OCI-LY1 (cell line): ENCODE results near the gene ELFN2.

Experiments
- H2AFZ ChIP-seq: fragments of 200-600 bp; sonication (generic), shearing (Covaris generic); 2 replicates; pipeline ENCODE4 v1.6.0; 2014; ENCODE audit warnings: antibody characterized with exemption, mild to moderate bottlenecking, low read length
- H3F3A ChIP-seq: fragments of 200-600 bp; sonication (generic), shearing (Covaris generic); 2 replicates; pipeline ENCODE4 v1.6.0; 2014; ENCODE audit warnings: mild to moderate bottlenecking, antibody characterized with exemption, low read length, moderate library complexity; ENCODE audit not compliant: insufficient read depth
- H3K27ac ChIP-seq: fragments of 200-600 bp; sonication (generic); 2 replicates; pipeline ENCODE4 v1.5.1; 2014; ENCODE audit warnings: low read length, mixed run types, mild to moderate bottlenecking, low read depth; ENCODE audit not compliant: poor library complexity, severe bottlenecking
- H3K27me3 ChIP-seq: fragments of 200-600 bp; sonication (generic); 2 replicates; pipeline ENCODE4 v1.6.0; 2014; ENCODE audit warnings: antibody characterized with exemption, mild to moderate bottlenecking, low read length, moderate library complexity; ENCODE audit not compliant: insufficient read depth
- H3K36me3 ChIP-seq: fragments of 200-600 bp; sonication (generic); 2 replicates; pipeline ENCODE4 v1.6.1; 2014; ENCODE audit warnings: mild to moderate bottlenecking, antibody characterized with exemption, low read length, moderate library complexity, mixed read lengths; ENCODE audit not compliant: insufficient read depth
- H3K4me1 ChIP-seq: fragments of 200-600 bp; sonication (generic); 2 replicates; pipeline ENCODE4 v1.5.1; 2014; ENCODE audit warnings: mild to moderate bottlenecking, low read length, moderate library complexity; ENCODE audit not compliant: insufficient read depth, severe bottlenecking
- H3K4me2 ChIP-seq: fragments of 200-600 bp; sonication (generic), shearing (Covaris generic); 2 replicates; pipeline ENCODE4 v1.6.1; 2014; ENCODE audit warnings: low read length
- H3K4me3 ChIP-seq: fragments of 200-600 bp; sonication (generic); 2 replicates; pipeline ENCODE4 v1.5.1; 2014; ENCODE audit warnings: low read length, low read depth, mild to moderate bottlenecking, mixed read lengths; ENCODE audit not compliant: poor library complexity, severe bottlenecking
- H3K79me2 ChIP-seq: fragments of 200-600 bp; shearing (Covaris generic); 2 replicates; pipeline ENCODE4 v1.6.1; 2016; ENCODE audit warnings: mixed run types, low read length, mixed read lengths; ENCODE audit not compliant: insufficient read depth
- H3K9ac ChIP-seq: fragments of 200-600 bp; sonication (generic), shearing (Covaris generic); 2 replicates; pipeline ENCODE4 v1.6.1; 2014; ENCODE audit warnings: mild to moderate bottlenecking, low read length, mixed read lengths
- H3K9me2 ChIP-seq: fragments of 200-600 bp; sonication (generic), shearing (Covaris generic); 2 replicates; pipeline ENCODE4 v1.6.1; 2014; ENCODE audit warnings: low read depth, mild to moderate bottlenecking, low read length, mixed read lengths
- H3K9me3 ChIP-seq: fragments of 200-600 bp; shearing (Covaris generic); 2 replicates; pipeline ENCODE4 v1.6.1; 2014; ENCODE audit warnings: low read length, mixed read lengths
- H4K20me1 ChIP-seq: fragments of 200-600 bp; sonication (generic), shearing (Covaris generic); 2 replicates; pipeline ENCODE4 v1.6.0; 2016; ENCODE audit warnings: mild to moderate bottlenecking, low read length; ENCODE audit not compliant: insufficient read depth
- CTCF ChIP-seq: fragments of 200-600 bp; sonication (generic), shearing (Covaris generic); IDR thresholded peaks from 2 replicates; pipeline ENCODE4 v1.5.1; 2017; ENCODE audit warnings: mild to moderate bottlenecking, antibody characterized with exemption, low read length, moderate library complexity, mixed read lengths
- EZH2 ChIP-seq: fragments of 200-600 bp; sonication (generic), shearing (Covaris generic); IDR thresholded peaks from 2 replicates; pipeline ENCODE4 v1.8.0; 2017; ENCODE audit warnings: borderline replicate concordance, mixed run types, mild to moderate bottlenecking, antibody characterized with exemption, low read length, moderate library complexity, mixed read lengths

ELFN2 gene

GRCh38 chr22:37388538-37388937, 38.7 kb downstream of the ELFN2 start:
- Histone ChIP-seq H3K27ac (no peak overlapping the region), H2AFZ (no peak overlapping the region), H3K4me3 (no peak overlapping the region), H3K9me2 (no peaks in the 10 kb centered on the region), H3K27me3 (peaks cover 18% of the 10 kb centered on the region; the same call in 1 of the 2 replicates), H3K4me2 (no peak overlapping the region), H3K9ac (no peak overlapping the region), H3F3A (no peaks in the 10 kb centered on the region), H3K9me3 (no peaks in the 10 kb centered on the region), H3K4me1 (no peaks in the 10 kb centered on the region), H3K36me3 (no peaks in the 10 kb centered on the region), H3K79me2 (no peaks in the 10 kb centered on the region), H4K20me1 (no peaks in the 10 kb centered on the region)
- TF ChIP-seq CTCF (no peak), EZH2 (no peak)

GRCh38 chr22:37387793-37388192, 39.5 kb downstream of the ELFN2 start:
- Histone ChIP-seq H3K27me3 (peaks cover 18% of the 10 kb centered on the region; the same call in 1 of the 2 replicates), H4K20me1 (no peaks in the 10 kb centered on the region), H3K27ac (no peak overlapping the region), H3K36me3 (no peaks in the 10 kb centered on the region), H2AFZ (no peak overlapping the region), H3F3A (no peaks in the 10 kb centered on the region), H3K4me1 (no peaks in the 10 kb centered on the region), H3K79me2 (no peaks in the 10 kb centered on the region), H3K9me2 (no peaks in the 10 kb centered on the region), H3K4me3 (no peak overlapping the region), H3K9me3 (no peaks in the 10 kb centered on the region), H3K4me2 (no peak overlapping the region), H3K9ac (no peak overlapping the region)
- no peak for TF ChIP-seq EZH2
- no peak for TF ChIP-seq CTCF

GRCh38 chr22:37386441-37386840, 40.8 kb downstream of the ELFN2 start:
- Histone ChIP-seq H3K4me2 (no peak overlapping the region), H3F3A (no peaks in the 10 kb centered on the region), H3K9me2 (no peaks in the 10 kb centered on the region), H3K9me3 (no peaks in the 10 kb centered on the region), H3K36me3 (no peaks in the 10 kb centered on the region), H3K79me2 (no peaks in the 10 kb centered on the region), H3K9ac (no peak overlapping the region), H2AFZ (no peak overlapping the region), H4K20me1 (no peaks in the 10 kb centered on the region), H3K27me3 (peaks cover 14% of the 10 kb centered on the region; the same call in 1 of the 2 replicates), H3K4me3 (no peak overlapping the region), H3K4me1 (no peaks in the 10 kb centered on the region), H3K27ac (no peak overlapping the region)
- no peak for TF ChIP-seq CTCF
- no peak for TF ChIP-seq EZH2
